ENCODE measurements around the gene DTNB.

DNA sequence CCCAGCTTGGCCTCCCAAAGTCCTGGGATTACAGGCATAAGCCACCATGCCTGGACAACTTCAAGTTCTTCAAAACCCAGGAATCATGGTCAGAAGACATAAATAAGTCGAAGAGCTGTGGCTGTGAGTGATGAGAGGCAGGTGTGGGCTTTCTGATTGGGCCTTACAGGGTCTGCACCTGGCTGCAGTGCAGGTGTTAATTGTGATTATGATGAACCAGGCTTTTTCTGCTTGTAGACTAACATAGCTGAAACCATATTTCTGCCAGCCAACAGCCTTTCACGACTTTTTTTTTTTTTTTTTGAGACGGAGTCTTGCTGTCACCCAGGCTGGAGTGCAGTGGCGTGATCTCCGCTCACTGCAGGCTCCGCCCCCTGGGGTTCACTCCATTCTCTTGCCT is 14.9 kb upstream of the DTNB start:
- TF ChIP-seq, protein P1, sequence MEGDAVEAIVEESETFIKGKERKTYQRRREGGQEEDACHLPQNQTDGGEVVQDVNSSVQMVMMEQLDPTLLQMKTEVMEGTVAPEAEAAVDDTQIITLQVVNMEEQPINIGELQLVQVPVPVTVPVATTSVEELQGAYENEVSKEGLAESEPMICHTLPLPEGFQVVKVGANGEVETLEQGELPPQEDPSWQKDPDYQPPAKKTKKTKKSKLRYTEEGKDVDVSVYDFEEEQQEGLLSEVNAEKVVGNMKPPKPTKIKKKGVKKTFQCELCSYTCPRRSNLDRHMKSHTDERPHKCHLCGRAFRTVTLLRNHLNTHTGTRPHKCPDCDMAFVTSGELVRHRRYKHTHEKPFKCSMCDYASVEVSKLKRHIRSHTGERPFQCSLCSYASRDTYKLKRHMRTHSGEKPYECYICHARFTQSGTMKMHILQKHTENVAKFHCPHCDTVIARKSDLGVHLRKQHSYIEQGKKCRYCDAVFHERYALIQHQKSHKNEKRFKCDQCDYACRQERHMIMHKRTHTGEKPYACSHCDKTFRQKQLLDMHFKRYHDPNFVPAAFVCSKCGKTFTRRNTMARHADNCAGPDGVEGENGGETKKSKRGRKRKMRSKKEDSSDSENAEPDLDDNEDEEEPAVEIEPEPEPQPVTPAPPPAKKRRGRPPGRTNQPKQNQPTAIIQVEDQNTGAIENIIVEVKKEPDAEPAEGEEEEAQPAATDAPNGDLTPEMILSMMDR (IDR thresholded peaks at IDR 0.05), result no peak
- no peak for TF ChIP-seq POLR2A (IDR thresholded peaks at IDR 0.05)

All from vagina (tissue), 2 donors.